ENCODE results near the gene CAMK1D. TPM values are rescaled to one million over a fixed set of nuclear protein-coding genes. Genes with fewer than 3 reads are reported as not detected.

Gene CAMK1D
- total and polyA plus RNA-seq, 10 of the 15 experiments (the other 5 are each of a cell fraction or from before 2014, with no cell fraction given), result 2.1 to 35.5 (median 14.7) TPM

DNA sequence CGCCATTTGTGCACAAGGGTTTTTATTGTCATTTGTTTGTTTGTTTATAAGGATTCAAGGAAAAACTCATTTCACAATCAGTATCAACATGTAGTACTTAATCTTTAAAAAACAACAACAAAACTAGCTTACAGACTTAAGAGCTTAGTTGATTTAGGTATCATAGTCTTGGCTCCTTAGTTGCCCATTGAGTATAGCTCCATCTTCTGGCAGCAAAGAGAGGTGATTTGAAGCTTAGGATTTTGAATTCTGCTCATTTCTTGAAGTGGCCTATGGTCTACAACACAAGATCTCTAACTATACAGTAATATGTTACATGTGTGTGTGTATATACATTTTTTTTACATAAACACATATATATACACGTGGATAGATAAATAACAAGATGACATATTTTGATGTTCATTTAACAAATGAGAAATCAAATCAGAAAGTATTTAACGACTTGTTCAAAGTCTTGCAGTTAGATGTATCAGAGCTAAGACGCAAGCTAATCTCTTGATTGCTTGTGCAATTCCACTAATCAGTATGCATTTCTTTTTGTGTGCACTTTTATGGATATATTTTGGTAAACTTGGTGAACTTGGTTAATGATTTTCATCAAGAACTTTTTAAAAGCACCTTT lies 307.3 kb downstream of the CAMK1D start (continued):
- TF ChIP-seq, protein P1, sequence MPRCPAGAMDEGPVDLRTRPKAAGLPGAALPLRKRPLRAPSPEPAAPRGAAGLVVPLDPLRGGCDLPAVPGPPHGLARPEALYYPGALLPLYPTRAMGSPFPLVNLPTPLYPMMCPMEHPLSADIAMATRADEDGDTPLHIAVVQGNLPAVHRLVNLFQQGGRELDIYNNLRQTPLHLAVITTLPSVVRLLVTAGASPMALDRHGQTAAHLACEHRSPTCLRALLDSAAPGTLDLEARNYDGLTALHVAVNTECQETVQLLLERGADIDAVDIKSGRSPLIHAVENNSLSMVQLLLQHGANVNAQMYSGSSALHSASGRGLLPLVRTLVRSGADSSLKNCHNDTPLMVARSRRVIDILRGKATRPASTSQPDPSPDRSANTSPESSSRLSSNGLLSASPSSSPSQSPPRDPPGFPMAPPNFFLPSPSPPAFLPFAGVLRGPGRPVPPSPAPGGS (IDR thresholded peaks at IDR 0.05; ENCODE audit: borderline replicate concordance, insufficient read depth, low read depth, low read length, poor library complexity, severe bottlenecking), result no peak
- TF ChIP-seq, protein P2, sequence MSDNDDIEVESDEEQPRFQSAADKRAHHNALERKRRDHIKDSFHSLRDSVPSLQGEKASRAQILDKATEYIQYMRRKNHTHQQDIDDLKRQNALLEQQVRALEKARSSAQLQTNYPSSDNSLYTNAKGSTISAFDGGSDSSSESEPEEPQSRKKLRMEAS (IDR thresholded peaks at IDR 0.05; ENCODE audit: low read depth, low read length), result no peak
- no peak for TF ChIP-seq ZNF384 (IDR thresholded peaks at IDR 0.05; ENCODE audit: borderline replicate concordance, low read depth, low read length)
- no peak for TF ChIP-seq CBX3 (IDR thresholded peaks at IDR 0.05; ENCODE audit: borderline replicate concordance, low read depth)
- TF ChIP-seq POU2F2 (IDR thresholded peaks at IDR 0.05; ENCODE audit: borderline replicate concordance, low read depth, low read length), result no peak
- TF ChIP-seq NR2F1 (conservative IDR thresholded peaks at IDR 0.05), result no peak
- no peak for TF ChIP-seq TCF7 (IDR thresholded peaks at IDR 0.05; ENCODE audit: borderline replicate concordance)

DNA sequence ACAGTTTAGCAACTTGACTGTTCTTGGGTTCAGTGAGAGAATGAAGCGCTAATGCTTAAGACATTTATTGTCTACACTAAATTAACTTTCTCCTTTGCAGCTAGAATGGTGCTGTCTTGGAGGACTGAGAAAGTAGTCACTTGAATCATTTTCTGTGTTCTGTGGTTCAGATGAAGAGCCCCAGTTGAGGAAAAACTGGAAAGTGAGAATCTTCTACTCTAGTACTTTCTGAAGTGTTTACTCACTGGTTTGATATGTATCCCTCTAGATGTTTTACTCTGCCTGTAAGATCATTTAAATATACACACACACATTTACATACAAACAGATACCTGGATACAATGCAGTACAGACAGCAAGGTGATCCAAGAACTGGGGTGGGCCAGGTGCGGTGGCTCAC lies 308.1 kb downstream of the CAMK1D start:
- FAIRE-seq (no peak), DNase-seq (ENCODE audit: low read depth, low spot score) (no peak), ATAC-seq (no peak)
- no peaks in the 10 kb centered on the region for H4K20me1 ChIP-seq (ENCODE audit: control insufficient read depth, insufficient read depth)
- in situ Hi-C loops (cut with MboI) (loop anchor here (5.0 kb wide), 1 partner anchor 395 kb away; no protein-coding TSS in a partner anchor), intact Hi-C loops (cut with micrococcal nuclease; ENCODE audit: unreplicated experiment) (loop anchor here (2.0 to 10.0 kb wide), 3 partner anchors 173 to 443 kb away; no protein-coding TSS in a partner anchor)
- SMC1A ChIA-PET (ENCODE audit: uncharacterized antibody, unreplicated experiment), result interaction anchor here (1.3 to 5.9 kb wide), 15 partner anchors 8 to 464 kb away, joined by 3 to 104 read pairs (median 7); no protein-coding TSS in a partner anchor
- H3K9ac ChIP-seq (ENCODE audit: control insufficient read depth, insufficient read depth, low read length), result no peak overlapping the region
- H3K4me3 ChIP-seq, result no peak overlapping the region
- CTCF ChIA-PET, result interaction anchor here (1.1 to 5.4 kb wide), 25 partner anchors 8 to 441 kb away, joined by 3 to 116 read pairs (median 7); no protein-coding TSS in a partner anchor
- no peaks in the 10 kb centered on the region for H3K79me2 ChIP-seq (ENCODE audit: control insufficient read depth, insufficient read depth, low read length)
- 74% methylated on average over 2 of the region's 2 CpGs for WGBS (ENCODE audit: insufficient coverage, insufficient replicate concordance, low lambda C conversion rate, missing lambda C conversion rate)
- no peak overlapping the region for H2AFZ ChIP-seq (ENCODE audit: control insufficient read depth, low read depth, low read length)
- RAD21 ChIA-PET (ENCODE audit: unreplicated experiment), result interaction anchor here (1.4 to 2.8 kb wide), 10 partner anchors 13 to 442 kb away, joined by 3 to 105 read pairs (median 10); partner anchors contain the start of gene CAMK1D
- POLR2A ChIA-PET, result interaction anchor here (0.5 kb wide), 1 partner anchor 77 kb away, joined by 3 read pairs; no protein-coding TSS in a partner anchor
- no peak overlapping the region for H3K4me2 ChIP-seq (ENCODE audit: control insufficient read depth, insufficient read depth)
- H3K9me3 ChIP-seq (replicated peaks; ENCODE audit: control insufficient read depth, insufficient read depth, low read length), result peaks cover 9% of the 10 kb centered on the region; the same call in 2 of the 3 replicates
- H3K4me1 ChIP-seq (ENCODE audit: control insufficient read depth, insufficient read depth, low read length), result peaks cover 5% of the 10 kb centered on the region
- no peaks in the 10 kb centered on the region for H3K27me3 ChIP-seq (replicated peaks in 1 of 2; ENCODE audit: control insufficient read depth in 2 of 2, insufficient read depth in 2 of 2, low read length in 1 of 2)
- peaks cover 0 to 1% of the 10 kb centered on the region in 2 experiments; a peak in 1 of 4 replicates for H3K36me3 ChIP-seq (ENCODE audit: control insufficient read depth in 2 of 2, insufficient read depth in 2 of 2, low read length in 1 of 2)
- no TSS peak for BruUV-seq (replicated peaks)
- no peak overlapping the region for H3K27ac ChIP-seq (ENCODE audit: control insufficient read depth, insufficient read depth)
- TF ChIP-seq, protein P3, sequence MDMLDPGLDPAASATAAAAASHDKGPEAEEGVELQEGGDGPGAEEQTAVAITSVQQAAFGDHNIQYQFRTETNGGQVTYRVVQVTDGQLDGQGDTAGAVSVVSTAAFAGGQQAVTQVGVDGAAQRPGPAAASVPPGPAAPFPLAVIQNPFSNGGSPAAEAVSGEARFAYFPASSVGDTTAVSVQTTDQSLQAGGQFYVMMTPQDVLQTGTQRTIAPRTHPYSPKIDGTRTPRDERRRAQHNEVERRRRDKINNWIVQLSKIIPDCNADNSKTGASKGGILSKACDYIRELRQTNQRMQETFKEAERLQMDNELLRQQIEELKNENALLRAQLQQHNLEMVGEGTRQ (IDR thresholded peaks at IDR 0.05; ENCODE audit: borderline replicate concordance, low read depth, low read length), result no peak
- TF ChIP-seq, protein P4, sequence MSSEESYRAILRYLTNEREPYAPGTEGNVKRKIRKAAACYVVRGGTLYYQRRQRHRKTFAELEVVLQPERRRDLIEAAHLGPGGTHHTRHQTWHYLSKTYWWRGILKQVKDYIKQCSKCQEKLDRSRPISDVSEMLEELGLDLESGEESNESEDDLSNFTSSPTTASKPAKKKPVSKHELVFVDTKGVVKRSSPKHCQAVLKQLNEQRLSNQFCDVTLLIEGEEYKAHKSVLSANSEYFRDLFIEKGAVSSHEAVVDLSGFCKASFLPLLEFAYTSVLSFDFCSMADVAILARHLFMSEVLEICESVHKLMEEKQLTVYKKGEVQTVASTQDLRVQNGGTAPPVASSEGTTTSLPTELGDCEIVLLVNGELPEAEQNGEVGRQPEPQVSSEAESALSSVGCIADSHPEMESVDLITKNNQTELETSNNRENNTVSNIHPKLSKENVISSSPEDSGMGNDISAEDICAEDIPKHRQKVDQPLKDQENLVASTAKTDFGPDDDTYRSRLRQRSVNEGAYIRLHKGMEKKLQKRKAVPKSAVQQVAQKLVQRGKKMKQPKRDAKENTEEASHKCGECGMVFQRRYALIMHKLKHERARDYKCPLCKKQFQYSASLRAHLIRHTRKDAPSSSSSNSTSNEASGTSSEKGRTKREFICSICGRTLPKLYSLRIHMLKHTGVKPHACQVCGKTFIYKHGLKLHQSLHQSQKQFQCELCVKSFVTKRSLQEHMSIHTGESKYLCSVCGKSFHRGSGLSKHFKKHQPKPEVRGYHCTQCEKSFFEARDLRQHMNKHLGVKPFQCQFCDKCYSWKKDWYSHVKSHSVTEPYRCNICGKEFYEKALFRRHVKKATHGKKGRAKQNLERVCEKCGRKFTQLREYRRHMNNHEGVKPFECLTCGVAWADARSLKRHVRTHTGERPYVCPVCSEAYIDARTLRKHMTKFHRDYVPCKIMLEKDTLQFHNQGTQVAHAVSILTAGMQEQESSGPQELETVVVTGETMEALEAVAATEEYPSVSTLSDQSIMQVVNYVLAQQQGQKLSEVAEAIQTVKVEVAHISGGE (CRISPR knock-in tag; IDR thresholded peaks at IDR 0.05), result no peak
- TF ChIP-seq, protein P5, sequence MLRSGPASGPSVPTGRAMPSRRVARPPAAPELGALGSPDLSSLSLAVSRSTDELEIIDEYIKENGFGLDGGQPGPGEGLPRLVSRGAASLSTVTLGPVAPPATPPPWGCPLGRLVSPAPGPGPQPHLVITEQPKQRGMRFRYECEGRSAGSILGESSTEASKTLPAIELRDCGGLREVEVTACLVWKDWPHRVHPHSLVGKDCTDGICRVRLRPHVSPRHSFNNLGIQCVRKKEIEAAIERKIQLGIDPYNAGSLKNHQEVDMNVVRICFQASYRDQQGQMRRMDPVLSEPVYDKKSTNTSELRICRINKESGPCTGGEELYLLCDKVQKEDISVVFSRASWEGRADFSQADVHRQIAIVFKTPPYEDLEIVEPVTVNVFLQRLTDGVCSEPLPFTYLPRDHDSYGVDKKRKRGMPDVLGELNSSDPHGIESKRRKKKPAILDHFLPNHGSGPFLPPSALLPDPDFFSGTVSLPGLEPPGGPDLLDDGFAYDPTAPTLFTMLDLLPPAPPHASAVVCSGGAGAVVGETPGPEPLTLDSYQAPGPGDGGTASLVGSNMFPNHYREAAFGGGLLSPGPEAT (IDR thresholded peaks at IDR 0.05; ENCODE audit: low read depth), result no peak
- TF ChIP-seq CEBPB (IDR thresholded peaks at IDR 0.05; ENCODE audit: borderline replicate concordance in 1 of 2, low read depth in 2 of 2, low read length in 2 of 2) (no peak), HCFC1 (IDR thresholded peaks at IDR 0.05; ENCODE audit: low read length) (no peak), BHLHE40 (IDR thresholded peaks at IDR 0.05; ENCODE audit: borderline replicate concordance in 1 of 2, low read depth in 2 of 2, low read length in 1 of 2) (no peak)

Data from GM12878 (cell line).